GM21447 (cell line): Measurements from ENCODE around the gene RELL1.
A peak's percentile ranks its signal among the peaks of the same experiment; 100 is the strongest.

Experiments
- ATAC-seq: cut with Tn5 transposase; IDR thresholded peaks from one replicate; pipeline ENCODE4 v1.9.1; 2021; ENCODE audit not compliant: unreplicated experiment

RELL1 gene

GRCh38 chr4:37686373-37687193, at the start of gene RELL1:
Gene RELL1, minus strand, starts transcription at chr4:37686376. Its CDS starts 89 bp downstream, at chr4:37686287.
- peak; percentile 73 for ATAC-seq

- ATAC-seq: no peak
These were observed 49.4 kb upstream of the RELL1 start for GRCh38 chr4:37735578-37735977.

GRCh38 chr4:37734989-37735388, 48.8 kb upstream of the RELL1 start:
- no peak for ATAC-seq

- ATAC-seq: no peak
These were observed 47.2 kb upstream of the RELL1 start for GRCh38 chr4:37733240-37733867.

GRCh38 chr4:37732526-37733186, 46.5 kb upstream of the RELL1 start:
- no peak for ATAC-seq

- no peak for ATAC-seq
These were observed 43.5 kb upstream of the RELL1 start for GRCh38 chr4:37729649-37730004.

GRCh38 chr4:37728064-37728463, 41.9 kb upstream of the RELL1 start:
- no peak for ATAC-seq

GRCh38 chr4:37727635-37728034, 41.5 kb upstream of the RELL1 start:
- no peak for ATAC-seq

- ATAC-seq: no peak
These were observed 40.5 kb upstream of the RELL1 start for GRCh38 chr4:37726666-37727065.

- peak; percentile 63 for ATAC-seq
These were observed 39.5 kb upstream of the RELL1 start for GRCh38 chr4:37725718-37726117.

- no peak for ATAC-seq
These were observed 36.9 kb upstream of the RELL1 start for GRCh38 chr4:37723067-37723466.

GRCh38 chr4:37721995-37722638, 35.9 kb upstream of the RELL1 start:
- ATAC-seq: no peak

- no peak for ATAC-seq
These were observed 32.8 kb upstream of the RELL1 start for GRCh38 chr4:37719021-37719420.

GRCh38 chr4:37717576-37717975, 31.4 kb upstream of the RELL1 start:
- ATAC-seq: no peak

- peak; percentile 87 for ATAC-seq
These were observed 29.8 kb upstream of the RELL1 start for GRCh38 chr4:37715889-37716402.

- ATAC-seq: no peak
These were observed 24.3 kb upstream of the RELL1 start for GRCh38 chr4:37710491-37710890.

- no peak for ATAC-seq
These were observed 19.9 kb upstream of the RELL1 start for GRCh38 chr4:37706032-37706431.

GRCh38 chr4:37705571-37705970, 19.4 kb upstream of the RELL1 start:
- no peak for ATAC-seq

- no peak for ATAC-seq
These were observed 13.8 kb upstream of the RELL1 start for GRCh38 chr4:37699868-37700481.

- ATAC-seq: no peak
These were observed 11.4 kb upstream of the RELL1 start for GRCh38 chr4:37697566-37697965.
